RWPE2 (cell line): ENCODE results near the gene CLCN6.

Experiments
- ATAC-seq: fragments of 200-7000 bp; cut with Tn5 transposase; 3 replicates; pipeline ENCODE4 v1.9.1; 2021; ENCODE audit warnings: low read depth
- DNase-seq: peaks from one replicate; pipeline ENCODE4 v3.0.0-alpha.2; 2020; ENCODE audit warnings: low spot score
- H3K27ac ChIP-seq: fragments of 450-650 bp; 2 replicates; pipeline ENCODE4 v1.5.1; 2017; ENCODE audit warnings: mild to moderate bottlenecking; ENCODE audit not compliant: poor library complexity, severe bottlenecking
- H3K27me3 ChIP-seq: fragments of 250-450 bp; sonication (Bioruptor Pico); 2 replicates; pipeline ENCODE4 v1.5.1; 2021; ENCODE audit warnings: mild to moderate bottlenecking, moderate library complexity; ENCODE audit not compliant: insufficient read depth, poor library complexity, severe bottlenecking
- H3K36me3 ChIP-seq: fragments of 250-450 bp; sonication (Bioruptor Pico); 2 replicates; pipeline ENCODE4 v1.5.1; 2020; ENCODE audit warnings: low read depth, mild to moderate bottlenecking, moderate library complexity
- H3K4me1 ChIP-seq: fragments of 250-450 bp; sonication (Bioruptor Pico); 2 replicates; pipeline ENCODE4 v1.5.1; 2021; ENCODE audit warnings: mild to moderate bottlenecking, moderate library complexity; ENCODE audit not compliant: insufficient read depth, poor library complexity, severe bottlenecking
- H3K4me3 ChIP-seq: fragments of 250-450 bp; sonication (Bioruptor Pico); 2 replicates; pipeline ENCODE4 v1.5.1; 2021; ENCODE audit warnings: mild to moderate bottlenecking, moderate library complexity; ENCODE audit not compliant: severe bottlenecking
- H3K9me3 ChIP-seq: fragments of 250-450 bp; sonication (Bioruptor Pico); 2 replicates; pipeline ENCODE4 v1.5.1; 2021; ENCODE audit warnings: mild to moderate bottlenecking, moderate library complexity; ENCODE audit not compliant: severe bottlenecking
- CTCF ChIP-seq: fragments of 450-650 bp; IDR thresholded peaks from one replicate; pipeline ENCODE4 v1.5.1; 2017; ENCODE audit warnings: mild to moderate bottlenecking, moderate library complexity; ENCODE audit not compliant: poor library complexity, severe bottlenecking

CLCN6 gene

GRCh38 chr1:11873395-11874257 lies 67.6 kb downstream of the CLCN6 start:
- Histone ChIP-seq H3K27ac (no peak overlapping the region), H3K4me3 (no peak overlapping the region), H3K27me3 (peaks cover 4% of the 10 kb centered on the region), H3K4me1 (no peaks in the 10 kb centered on the region), H3K9me3 (no peaks in the 10 kb centered on the region), H3K36me3 (no peaks in the 10 kb centered on the region)
- DNase-seq, result no peak
- no peak for TF ChIP-seq CTCF
- ATAC-seq, result no peak

GRCh38 chr1:11874258-11874562 lies 68.2 kb downstream of the CLCN6 start:
- Histone ChIP-seq H3K9me3 (no peaks in the 10 kb centered on the region), H3K27ac (no peak overlapping the region), H3K27me3 (peaks cover 4% of the 10 kb centered on the region), H3K4me3 (no peak overlapping the region), H3K36me3 (no peaks in the 10 kb centered on the region), H3K4me1 (no peaks in the 10 kb centered on the region)
- ATAC-seq (no peak), DNase-seq (no peak)
- TF ChIP-seq CTCF, result no peak

GRCh38 chr1:11874624-11875023 lies 68.6 kb downstream of the CLCN6 start:
- no peak overlapping the region for H3K4me3 ChIP-seq
- H3K9me3 ChIP-seq, result no peaks in the 10 kb centered on the region
- DNase-seq, result no peak
- H3K27me3 ChIP-seq, result peaks cover 4% of the 10 kb centered on the region
- H3K4me1 ChIP-seq, result no peaks in the 10 kb centered on the region
- H3K27ac ChIP-seq, result no peak overlapping the region
- no peak for ATAC-seq
- no peaks in the 10 kb centered on the region for H3K36me3 ChIP-seq
- TF ChIP-seq CTCF, result no peak

GRCh38 chr1:11875094-11875493 lies 69.1 kb downstream of the CLCN6 start:
- Histone ChIP-seq H3K9me3 (no peaks in the 10 kb centered on the region), H3K27ac (no peak overlapping the region), H3K36me3 (no peaks in the 10 kb centered on the region), H3K4me3 (no peak overlapping the region), H3K27me3 (peaks cover 4% of the 10 kb centered on the region), H3K4me1 (no peaks in the 10 kb centered on the region)
- DNase-seq, result no peak
- TF ChIP-seq CTCF, result no peak
- no peak for ATAC-seq

- Histone ChIP-seq H3K9me3 (no peaks in the 10 kb centered on the region), H3K27me3 (peaks cover 4% of the 10 kb centered on the region), H3K27ac (no peak overlapping the region), H3K4me3 (no peak overlapping the region), H3K36me3 (no peaks in the 10 kb centered on the region), H3K4me1 (no peaks in the 10 kb centered on the region)
- ATAC-seq, result no peak
- no peak for TF ChIP-seq CTCF
- no peak for DNase-seq
Observed at GRCh38 chr1:11877074-11877473, 71.1 kb downstream of the CLCN6 start.
